K562 (cell line): Measurements from ENCODE around the gene TMTC3. TPM values are rescaled to one million over a fixed set of nuclear protein-coding genes. Genes with fewer than 3 reads are reported as not detected.
"Not testable (repeated sequence)": the region's sequence is repeated elsewhere in the genome, so short reads cannot be mapped to it uniquely, and the experiment has no call there.

ENCODE experiments used
- ATAC-seq: fragments of 200-7000 bp; cut with Tn5 transposase; 3 replicates; pipeline ENCODE4 v1.9.1; 2020; ENCODE audit warnings: moderate library complexity
- BruUV-seq: library from RNA; stranded (reverse); fragments of 400-500 nt; replicated peaks from 2 replicates; lab custom pipeline; 2021; lab: Mats Ljungman, UMichigan
- CTCF ChIA-PET: fragments of 300-600 bp; formaldehyde crosslinking; extraction: SDS; loops from one replicate; lab custom pipeline; 2021; ENCODE audit warnings: low intra/inter-chr PET ratio; lab: Yijun Ruan, JAX
- POLR2A ChIA-PET: fragments of 300-600, 350-650 bp; sonication (Branson Sonifier 250); formaldehyde crosslinking; extraction: SDS; loops from one replicate; lab custom pipeline; 2021; ENCODE audit warnings: antibody characterized with exemption, inconsistent platforms; lab: Yijun Ruan, JAX
- DNase-seq, 4 experiments: peaks; one replicate each; pipeline versions ENCODE4 v3.0.0 to v3.0.0-alpha.2; 2011 to 2018; ENCODE audit warnings: low spot score in 3 of 4, mixed read lengths in 3 of 4; ENCODE audit errors: extremely low read depth in 1 of 4
- FAIRE-seq: peaks from 2 replicates; lab custom pipeline; 2011; peaks lifted over from hg19 to GRCh38; lab: Jason Lieb, UNC
- H2AFZ ChIP-seq: 2 replicates; pipeline ENCODE4 v1.6.0; 2011; ENCODE audit warnings: low read depth, low read length, control low read depth, inconsistent platforms
- H3K27ac ChIP-seq: fragments of 200-600 bp; 3 replicates; pipeline ENCODE4 v1.8.0; 2011; ENCODE audit warnings: low read depth, mild to moderate bottlenecking, control low read depth, inconsistent platforms, low read length, moderate library complexity, mixed read lengths; ENCODE audit errors: extremely low read depth
- H3K27me3 ChIP-seq, 2 experiments: fragments of 300-600 bp in 1 of 2; 2 replicates in 1 of 2; 3 replicates in 1 of 2; pipeline versions ENCODE4 v1.6.0 to v1.8.0; 2011; ENCODE audit warnings: inconsistent platforms in 2 of 2, low read length in 2 of 2, mild to moderate bottlenecking in 1 of 2, mixed read lengths in 1 of 2, moderate library complexity in 1 of 2; ENCODE audit not compliant: control insufficient read depth in 2 of 2, insufficient read depth in 2 of 2
- H3K36me3 ChIP-seq: fragments of 300-600 bp; 3 replicates; pipeline ENCODE4 v1.8.0; 2011; ENCODE audit warnings: mild to moderate bottlenecking, low read length, inconsistent platforms; ENCODE audit not compliant: control insufficient read depth, insufficient read depth
- H3K4me1 ChIP-seq, 2 experiments: fragments of 200-600 bp in 1 of 2; replicated peaks in 1 of 2; 2 replicates in 1 of 2; 3 replicates in 1 of 2; pipeline versions ENCODE4 v1.5.1 to v1.8.0; 2011; ENCODE audit warnings: inconsistent platforms in 2 of 2, low read length in 2 of 2, mild to moderate bottlenecking in 1 of 2, mixed read lengths in 1 of 2, moderate library complexity in 1 of 2; ENCODE audit not compliant: control insufficient read depth in 2 of 2, insufficient read depth in 2 of 2
- H3K4me2 ChIP-seq: 2 replicates; pipeline ENCODE4 v1.6.1; 2011; ENCODE audit warnings: low read length, control low read depth, inconsistent platforms, mixed read lengths; ENCODE audit not compliant: insufficient read depth
- H3K4me3 ChIP-seq: fragments of 200-600 bp; sonication (generic), shearing (Covaris generic); 2 replicates; pipeline ENCODE4 v1.5.1; 2016; ENCODE audit warnings: control low read depth, inconsistent platforms
- H3K79me2 ChIP-seq: fragments of 200-600 bp; 3 replicates; pipeline ENCODE4 v1.8.0; 2011; ENCODE audit warnings: low read length, inconsistent platforms; ENCODE audit not compliant: control insufficient read depth, insufficient read depth
- H3K9ac ChIP-seq, 2 experiments: 2 replicates each; pipeline versions ENCODE4 v1.6.0 to v1.6.1; 2011; ENCODE audit warnings: low read depth in 2 of 2, low read length in 2 of 2, control low read depth in 1 of 2, inconsistent platforms in 1 of 2, mild to moderate bottlenecking in 1 of 2, mixed read lengths in 1 of 2; ENCODE audit not compliant: insufficient read depth in 1 of 2
- H3K9me1 ChIP-seq: one replicate; pipeline ENCODE4 v1.6.0; 2011; ENCODE audit warnings: inconsistent platforms, mild to moderate bottlenecking, low read length, moderate library complexity; ENCODE audit not compliant: control insufficient read depth, insufficient read depth
- H3K9me3 ChIP-seq: replicated peaks from 2 replicates; pipeline ENCODE4 v1.5.1; 2011; ENCODE audit warnings: low read depth, low read length, inconsistent platforms; ENCODE audit not compliant: control insufficient read depth, insufficient read depth
- H4K20me1 ChIP-seq: replicated peaks from 2 replicates; pipeline ENCODE4 v1.6.1; 2011; ENCODE audit warnings: low read length, inconsistent platforms, mixed read lengths; ENCODE audit not compliant: control insufficient read depth, insufficient read depth
- CBX3 ChIP-seq, 2 experiments: IDR thresholded peaks; 1 replicate in 1 of 2; 2 replicates in 1 of 2; pipeline ENCODE4 v1.6.1; 2012; ENCODE audit warnings: inconsistent platforms in 2 of 2, low read length in 2 of 2, borderline replicate concordance in 1 of 2, control low read depth in 1 of 2
- FOXP1 ChIP-seq: sonication (generic); formaldehyde crosslinking; IDR thresholded peaks from 2 replicates; pipeline ENCODE4 v1.8.0; 2022; ENCODE audit warnings: mild to moderate bottlenecking, missing genetic modification reagents
- NCOR1 ChIP-seq: fragments of 450-650 bp; IDR thresholded peaks from 2 replicates; pipeline ENCODE4 v1.6.1; 2016; ENCODE audit warnings: mild to moderate bottlenecking, moderate library complexity
- RBFOX2 ChIP-seq: fragments of 200-400 bp; formaldehyde crosslinking; IDR thresholded peaks from 2 replicates; pipeline ENCODE4 v1.6.1; 2017; ENCODE audit warnings: low read depth, mild to moderate bottlenecking, low read length, moderate library complexity
- SRF ChIP-seq, 2 experiments: fragments of 250-450, 450-650 bp in 1 of 2; sonication (Bioruptor Pico) in 1 of 2; sonication (generic) in 1 of 2; formaldehyde crosslinking; IDR thresholded peaks; 2 replicates each; pipeline versions ENCODE4 v1.5.0 to v1.5.1; 2020 to 2022; ENCODE audit warnings: mild to moderate bottlenecking in 1 of 2, missing genetic modification reagents in 1 of 2
- ZNF318 ChIP-seq, 2 experiments: fragments of 450-650 bp; IDR thresholded peaks; 2 replicates each; pipeline ENCODE4 v1.6.1; 2016; ENCODE audit warnings: mild to moderate bottlenecking in 2 of 2, borderline replicate concordance in 1 of 2, low read depth in 1 of 2, moderate library complexity in 1 of 2
- ZNF445 ChIP-seq: fragments of 250-450 bp; sonication (Bioruptor Pico); IDR thresholded peaks from 2 replicates; pipeline ENCODE4 v1.4.0; 2020; ENCODE audit warnings: low read depth, mild to moderate bottlenecking, moderate library complexity
- WGBS: fragments of 100-300 bp; shearing (Covaris generic); methylation state at CpG from one replicate; pipeline ENCODE4 v1.1.6; 2016; ENCODE audit warnings: low coverage, mixed read lengths; ENCODE audit not compliant: insufficient coverage; ENCODE audit errors: missing lambda C conversion rate; 5-methylcytosine and 5-hydroxymethylcytosine counted together
- in situ Hi-C: fragments of 300-500 bp; cut with MboI; formaldehyde crosslinking; loops from 4 replicates; pipeline ENCODE4 v1.15.0; 2018; ENCODE audit warnings: inconsistent platforms, mixed read lengths
- intact Hi-C: fragments of 100-400 bp; cut with micrococcal nuclease; formaldehyde crosslinking; loops from 2 replicates; pipeline ENCODE4 v1.14.2; 2022
- polyA plus RNA-seq, 8 experiments: library from polyadenylated mRNA; depleted of rRNA in 4 of 8; stranded (reverse) in 5 of 8; unstranded in 3 of 8; fragments of >200 nt; fragmentation: Nextera tagmentation in 2 of 8; fragmentation: Illumina TruSeq in 1 of 8; extraction: Ambion mirVana in 2 of 8; extraction: Trizol in 1 of 8; gene quantifications; 2 replicates each; pipeline versions ENCODE4 v1.2.1 to v1.2.3, GENCODE V29; 2011 to 2014; ENCODE audit warnings: inconsistent platforms in 1 of 8, missing spikeins in 1 of 8
- total RNA-seq, 7 experiments: library from RNA; depleted of rRNA in 6 of 7; stranded (reverse); fragments of >200 nt in 6 of 7; fragmentation: Illumina TruSeq in 2 of 7; extraction: Trizol in 2 of 7; gene quantifications; 2 replicates each; pipeline versions ENCODE4 v1.2.1 to v1.2.3, GENCODE V29; 2011 to 2021; ENCODE audit warnings: low replicate concordance in 1 of 7

TMTC3 gene
- total and polyA plus RNA-seq, 9 of the 15 experiments (the other 6 are each of a cell fraction or from before 2014, with no cell fraction given): 1.9 to 9.8 (median 4.7) TPM

GRCh38 chr12:88208661-88209060 lies 66.6 kb downstream of the TMTC3 start:
- no peak overlapping the region for H2AFZ ChIP-seq
- H3K79me2 ChIP-seq: no peaks in the 10 kb centered on the region
- DNase-seq (no peak), FAIRE-seq (no peak), ATAC-seq (no peak)
- no peaks in the 10 kb centered on the region for H4K20me1 ChIP-seq
- H3K27me3 ChIP-seq: no peaks in the 10 kb centered on the region
- H3K36me3 ChIP-seq: no peaks in the 10 kb centered on the region
- WGBS: 0% methylated on average over 1 of the region's 1 CpG
- H3K9me1 ChIP-seq: no peaks in the 10 kb centered on the region
- ChIA-PET POLR2A (no interaction called here), CTCF (no interaction called here)
- intact Hi-C loops: no loop called here
- TF ChIP-seq CBX3 (IDR thresholded peaks at IDR 0.05; ENCODE audit: borderline replicate concordance in 1 of 2, low read length in 2 of 2): no peak
- no peak for TF ChIP-seq ZNF318 (IDR thresholded peaks at IDR 0.05; ENCODE audit: borderline replicate concordance in 1 of 2, low read depth in 1 of 2)
- TF ChIP-seq RBFOX2: no peak
- TF ChIP-seq NCOR1: no peak
- TF ChIP-seq FOXP1 (CRISPR knock-in tag): no peak
- no peak for TF ChIP-seq ZNF445 (CRISPR knock-in tag)
- TF ChIP-seq SRF (CRISPR knock-in tag; IDR thresholded peaks at IDR 0.05): no peak
- no peaks in the 10 kb centered on the region for H3K9me3 ChIP-seq
- no peak overlapping the region for H3K27ac ChIP-seq
- no peak overlapping the region for H3K9ac ChIP-seq
- BruUV-seq: no TSS peak
- H3K4me2 ChIP-seq: no peak overlapping the region
- in situ Hi-C loops: no loop called here
- H3K4me1 ChIP-seq: no peaks in the 10 kb centered on the region
- no peak overlapping the region for H3K4me3 ChIP-seq

GRCh38 chr12:88210311-88210710 lies 68.2 kb downstream of the TMTC3 start:
- in situ Hi-C loops, H4K20me1 ChIP-seq, H3K9me3 ChIP-seq, H3K4me1 ChIP-seq, intact Hi-C loops, DNase-seq, H3K9ac ChIP-seq, H3K27me3 ChIP-seq, FAIRE-seq, H3K9me1 ChIP-seq, H2AFZ ChIP-seq, H3K27ac ChIP-seq, H3K4me3 ChIP-seq, H3K36me3 ChIP-seq, H3K4me2 ChIP-seq, CTCF ChIA-PET, H3K79me2 ChIP-seq, ATAC-seq, BruUV-seq: not testable (repeated sequence)
- POLR2A ChIA-PET: interaction anchor here (1.3 kb wide), 1 partner anchor 24 kb away, joined by 3 read pairs; no protein-coding TSS in a partner anchor
- WGBS: 0% methylated on average over 1 of the region's 1 CpG
